ENCODE measurements around the gene TCN2.
"Not testable (repeated sequence)": the region's sequence is repeated elsewhere in the genome, so short reads cannot be mapped to it uniquely, and the experiment has no call there.

The TCN2 gene

DNA sequence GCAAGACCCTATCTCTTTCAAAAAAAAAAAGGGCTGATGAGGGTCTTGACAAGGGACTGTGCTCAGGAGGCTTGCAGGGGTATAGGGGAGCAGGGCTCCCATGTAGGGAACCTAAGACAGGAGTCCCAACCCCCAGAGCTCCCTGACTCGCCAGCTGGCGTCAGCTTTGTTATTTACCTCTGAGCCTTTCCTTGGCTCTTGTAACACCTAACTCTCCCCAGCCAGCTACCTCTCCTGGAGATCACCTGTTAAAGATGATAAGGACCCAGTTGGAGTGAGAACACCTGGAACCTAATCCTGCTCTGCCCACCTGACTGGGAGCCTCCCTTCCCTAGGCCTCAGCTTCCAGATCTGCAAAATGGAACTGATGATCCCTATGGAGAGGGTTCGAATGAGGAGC is 41.9 kb downstream of the TCN2 start:
- no peak for DNase-seq (ENCODE audit: low spot score)

DNA sequence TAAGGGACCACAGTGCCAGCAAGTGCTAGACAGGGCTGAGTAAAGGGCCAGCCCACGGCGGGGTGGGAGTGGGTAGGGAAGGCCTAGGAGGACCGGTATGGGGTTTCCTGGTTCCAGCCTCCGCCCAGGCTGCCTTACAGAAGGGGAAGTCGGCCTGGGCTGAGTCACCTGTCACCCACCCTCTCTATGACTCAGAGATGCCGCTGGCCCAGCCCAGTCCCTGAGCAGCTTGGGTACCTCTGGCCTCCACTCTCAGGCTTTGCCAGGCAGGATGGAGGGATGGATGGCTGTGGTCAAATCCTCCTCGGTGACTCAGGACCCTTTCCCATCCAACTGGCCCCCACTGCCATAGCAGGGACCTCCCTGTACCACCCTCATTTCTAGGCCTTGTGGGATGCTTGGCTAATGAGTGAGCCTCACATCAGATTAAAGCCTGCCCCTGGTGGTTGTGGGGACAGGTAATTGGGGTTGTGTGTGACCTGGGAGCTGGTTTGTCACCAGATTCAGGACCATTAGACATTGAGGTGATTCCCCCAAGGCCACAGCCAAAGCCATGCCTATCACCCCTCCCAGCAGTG is 42.5 kb downstream of the TCN2 start:
- peak; percentile 66 for DNase-seq (ENCODE audit: low spot score)

GRCh38 chr22:30650508-30651116 is 43.6 kb downstream of the TCN2 start:
- DNase-seq (ENCODE audit: low spot score) = no peak

DNA sequence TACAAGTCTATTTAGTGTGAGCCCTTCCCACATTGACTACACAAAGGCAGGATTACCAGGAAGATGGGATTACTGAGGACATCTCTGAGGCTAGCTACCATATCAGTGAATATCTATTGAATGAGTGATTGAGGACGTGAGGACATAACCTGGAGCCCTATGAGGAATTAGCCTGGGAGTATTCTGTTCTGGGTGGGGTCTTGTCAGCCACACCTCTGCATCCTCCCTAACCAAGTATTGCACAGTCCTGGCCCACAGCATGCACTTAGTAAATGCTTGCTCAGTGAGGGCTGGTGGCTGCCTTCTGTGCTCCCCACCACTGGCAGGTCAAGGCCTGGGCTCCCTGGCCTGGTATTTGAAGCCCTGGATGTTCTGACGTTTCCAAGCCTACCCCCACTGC is 45.9 kb downstream of the TCN2 start:
- no peak for DNase-seq (ENCODE audit: low spot score)

- no peak for DNase-seq (ENCODE audit: low spot score)
Observed at GRCh38 chr22:30654361-30654760, 47.4 kb downstream of the TCN2 start.

- no peak for DNase-seq (ENCODE audit: low spot score)
Observed at GRCh38 chr22:30655532-30655931, 48.6 kb downstream of the TCN2 start.

- DNase-seq (ENCODE audit: low spot score) = no peak
Observed at GRCh38 chr22:30662040-30662439, 55.1 kb downstream of the TCN2 start.

DNA sequence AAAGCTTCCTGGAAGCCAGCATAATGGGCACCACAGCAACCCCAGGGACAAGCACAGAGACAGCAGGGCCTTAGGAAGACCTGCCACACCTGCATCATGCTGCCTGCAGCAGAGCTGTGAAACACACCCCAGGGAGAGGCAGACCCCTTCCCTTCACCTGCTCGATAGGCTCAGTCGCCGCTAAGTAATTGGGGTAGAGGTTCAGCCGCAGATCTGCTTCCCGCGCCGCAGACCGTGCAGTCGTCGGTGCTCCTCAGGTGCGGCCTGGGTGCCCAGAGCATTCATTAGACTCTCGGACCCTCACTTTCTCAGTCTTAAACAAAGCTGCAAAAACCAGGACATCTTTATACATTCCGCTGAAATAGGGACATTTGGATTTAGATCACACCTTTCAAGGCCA is 57.8 kb downstream of the TCN2 start:
- no peak for DNase-seq (ENCODE audit: low spot score)

- DNase-seq (ENCODE audit: low spot score) = no peak
Observed at GRCh38 chr22:30665266-30665665, 58.3 kb downstream of the TCN2 start.

DNA sequence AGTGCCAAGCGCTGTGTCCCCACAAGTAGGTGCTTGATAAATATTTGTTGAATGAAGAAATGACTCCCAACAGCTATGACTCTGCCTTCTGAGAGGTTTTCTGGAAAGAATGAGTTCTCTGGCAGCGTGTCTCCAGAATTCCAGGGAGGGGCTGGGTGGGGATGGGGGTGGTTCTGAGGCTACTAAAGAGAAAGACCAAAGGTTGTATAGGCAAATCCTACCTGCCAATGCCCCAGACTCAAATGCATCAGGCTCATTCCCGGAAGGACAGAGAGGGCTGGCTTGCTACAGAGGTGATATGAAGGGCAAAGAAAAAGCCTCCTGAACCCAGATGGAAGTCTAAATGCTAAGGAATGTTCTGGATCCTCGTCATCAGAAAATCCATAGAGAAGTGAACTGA is 58.8 kb downstream of the TCN2 start:
- DNase-seq (ENCODE audit: low spot score) = no peak

GRCh38 chr22:30667107-30667493 is 60.1 kb downstream of the TCN2 start:
- DNase-seq (ENCODE audit: low spot score) = peak; percentile 10

DNA sequence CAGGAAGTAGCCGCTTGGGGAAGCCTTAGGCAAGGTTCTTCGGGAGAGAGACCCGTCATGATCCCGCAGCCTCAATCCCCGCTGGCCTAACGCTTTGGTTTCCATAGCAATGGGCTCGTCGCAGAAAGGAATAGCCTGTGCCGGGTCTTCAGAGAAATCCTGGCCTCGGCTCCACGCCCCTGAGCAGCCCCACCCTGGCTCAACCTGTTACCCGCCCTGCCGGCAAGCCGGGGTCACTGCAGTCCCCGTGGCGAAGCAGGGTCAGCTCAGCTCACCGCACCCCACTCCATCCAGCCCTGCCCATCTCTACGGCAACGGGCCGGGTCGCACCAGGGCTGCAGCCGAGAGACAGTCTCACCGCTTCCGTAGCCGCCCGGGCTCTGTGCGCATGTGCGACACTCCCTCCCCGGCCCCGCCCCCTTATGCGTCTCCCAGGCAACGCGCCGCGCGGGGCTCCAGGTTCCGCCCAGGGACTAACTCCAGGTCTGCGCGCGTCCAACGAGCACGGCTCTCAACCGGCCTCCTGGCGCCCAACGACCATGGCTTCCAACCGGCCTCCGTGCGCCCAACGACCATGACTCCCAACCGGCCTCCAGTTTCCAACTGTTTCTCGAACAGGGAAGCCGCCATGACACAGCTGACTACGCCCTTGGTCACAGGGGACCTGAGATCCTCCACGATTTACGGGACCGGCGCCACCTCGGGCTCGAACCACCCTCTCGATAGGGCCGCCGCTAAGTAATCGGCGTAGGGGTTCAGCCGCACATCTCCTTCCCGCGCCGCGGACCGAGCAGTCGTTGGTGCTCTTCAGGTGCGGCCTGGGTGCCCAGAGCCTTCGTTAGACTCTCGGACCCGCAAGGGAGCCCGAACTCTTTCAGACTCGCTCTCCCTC is 60.8 kb downstream of the TCN2 start, which contains the start of gene DUSP18:
DUSP18 (minus strand) TSS at position 382 of the 892 bp plus-strand sequence. CDS start 3,872 bp downstream, outside the sequence.
- DNase-seq (ENCODE audit: low spot score) = peak; percentile 91

GRCh38 chr22:30668386-30668710 is 61.4 kb downstream of the TCN2 start:
- DNase-seq (ENCODE audit: low spot score) = no peak

- no peak for DNase-seq (ENCODE audit: low spot score)
Observed at GRCh38 chr22:30671071-30671470, 64.1 kb downstream of the TCN2 start.

- no peak for DNase-seq (ENCODE audit: low spot score)
Observed at GRCh38 chr22:30673136-30673535, 66.2 kb downstream of the TCN2 start.

DNA sequence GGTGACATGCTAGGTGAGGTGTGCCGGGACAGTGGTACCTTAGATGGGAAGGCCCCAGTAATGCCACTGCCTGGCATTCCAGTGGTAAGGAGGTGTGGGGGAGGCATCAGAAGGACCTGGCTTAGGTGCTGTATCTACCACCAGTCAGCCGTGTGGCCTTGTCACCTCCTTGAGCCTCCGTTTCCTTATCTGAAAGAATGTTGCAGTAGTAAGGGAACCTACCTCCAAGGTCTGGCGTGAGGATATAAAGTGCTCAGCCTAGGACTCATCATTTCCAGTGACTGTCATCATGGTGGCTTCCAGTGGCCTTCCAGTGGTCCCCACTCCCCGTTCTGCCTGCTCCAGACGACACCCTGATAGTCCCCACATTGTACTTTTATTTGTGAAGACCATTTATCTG is 67.5 kb downstream of the TCN2 start:
- DNase-seq (ENCODE audit: low spot score) = no peak

DNA sequence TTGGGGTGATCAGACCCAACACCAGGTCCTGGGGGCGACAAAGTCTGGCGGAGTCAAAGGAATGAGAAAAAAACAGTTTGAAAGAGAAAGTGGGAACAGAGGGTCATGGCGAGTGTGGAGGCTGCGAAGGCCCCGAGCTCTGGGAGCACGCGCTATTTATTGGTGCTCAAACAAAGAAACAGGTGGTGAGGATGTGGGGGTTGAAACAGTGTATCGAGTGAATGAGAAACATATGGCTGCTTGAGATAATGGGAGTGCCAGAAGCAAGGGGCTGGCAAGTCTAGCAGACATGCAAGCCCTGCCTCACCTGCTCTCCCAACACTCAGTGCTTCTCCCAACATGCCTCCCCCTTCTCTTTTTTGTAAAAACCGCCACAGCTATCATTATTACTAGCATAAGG is 68.5 kb downstream of the TCN2 start:
- no peak for DNase-seq (ENCODE audit: low spot score)

- not testable (repeated sequence) for DNase-seq (ENCODE audit: low spot score)
Observed at GRCh38 chr22:30676565-30676964, 69.6 kb downstream of the TCN2 start.
